GM18873 (cell line): ENCODE measurements around the gene SMIM32.

Experiments used
- ATAC-seq: cut with Tn5 transposase; IDR thresholded peaks from one replicate; pipeline ENCODE4 v1.9.1; 2021; ENCODE audit warnings: mild to moderate bottlenecking, moderate library complexity, moderate number of reproducible peaks; ENCODE audit not compliant: unreplicated experiment, low FRiP score

Gene SMIM32

GRCh38 chr5:136141561-136141960 lies 51.4 kb downstream of the SMIM32 start:
- peak; percentile 84 for ATAC-seq
